ENCODE data around the gene GOPC. TPM values are rescaled to one million over a fixed set of nuclear protein-coding genes. Genes with fewer than 3 reads are reported as not detected.

Gene GOPC
- total and polyA plus RNA-seq, 2 of the 8 experiments (the other 6 are each of a cell fraction or from before 2014, with no cell fraction given) = 5.3 to 19.4 TPM

DNA sequence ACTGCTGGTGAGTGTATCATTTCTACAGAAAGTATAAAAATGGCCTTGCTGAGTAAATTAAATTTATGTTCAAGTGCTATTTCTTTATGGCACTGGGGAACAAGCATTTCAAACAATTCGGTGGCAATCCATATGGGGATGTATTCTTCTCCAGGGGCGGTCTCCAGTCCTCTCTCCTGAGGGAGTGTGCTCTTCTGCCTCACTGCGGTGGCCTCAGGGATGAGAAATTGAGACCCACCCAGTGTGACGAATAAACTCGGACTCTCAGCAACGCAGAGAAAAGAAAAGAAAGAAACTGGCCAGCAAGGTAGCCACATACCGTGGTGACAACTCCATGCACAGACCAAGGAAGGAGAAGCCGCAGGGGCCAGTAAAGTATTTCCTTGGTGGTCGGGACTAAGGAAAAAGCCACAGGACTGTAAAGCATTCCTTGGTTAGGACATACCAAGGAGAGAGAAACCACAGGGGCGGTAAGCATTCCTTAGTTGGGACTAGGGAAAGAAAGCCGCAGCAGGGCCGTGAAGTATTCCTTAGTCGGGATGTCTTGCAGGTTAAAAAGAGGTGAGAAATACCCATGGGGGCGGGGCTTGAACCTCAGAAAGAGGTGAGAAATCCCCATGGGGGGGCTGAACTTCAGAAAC is 13.6 kb upstream of the GOPC start:
- Histone ChIP-seq H3K36me3 (ENCODE audit: control insufficient read depth in 2 of 4, insufficient read depth in 4 of 4, low read length in 3 of 4) (no peaks in the 10 kb centered on the region), H3K9me3 (ENCODE audit: insufficient read depth in 2 of 2, low read depth in 1 of 2, low read length in 1 of 2) (no peaks in the 10 kb centered on the region), H3K79me1 (ENCODE audit: low read depth, low read length) (no peaks in the 10 kb centered on the region), H3K4me2 (ENCODE audit: insufficient read depth in 1 of 2, low read depth in 2 of 2, low read length in 2 of 2) (peak overlapping the region; percentile 26 to 56), H3K14ac (ENCODE audit: insufficient read length) (no peak overlapping the region), H4K5ac (ENCODE audit: insufficient read length, low read depth, low read length) (peak overlapping the region; percentile 42), H2BK5ac (ENCODE audit: low read depth, low read length) (peak overlapping the region; percentile 75), H3K9ac (replicated peaks in 1 of 4; ENCODE audit: extremely low read depth in 1 of 4, low read depth in 3 of 4, low read length in 3 of 4) (peak overlapping the region in 1 of 4 experiments; percentile 6; a peak in 1 of 7 replicates), H3K27ac (ENCODE audit: low read depth, low read length) (peak overlapping the region; percentile 21; the same call in 1 of the 2 replicates), H3K23ac (ENCODE audit: insufficient read length) (no peak overlapping the region), H4K91ac (replicated peaks; ENCODE audit: insufficient read length, low read length) (no peak overlapping the region), H3K23me2 (ENCODE audit: low read depth, low read length) (no peaks in the 10 kb centered on the region), H4K8ac (ENCODE audit: extremely low read depth, insufficient read depth, low read length) (no peak overlapping the region), H2BK15ac (ENCODE audit: low read length) (no peak overlapping the region), H2BK20ac (ENCODE audit: low read length) (0 out of 2 replicates have a peak overlapping the region, but pooled peaks have one; percentile 95), H4K20me1 (replicated peaks in 1 of 2; ENCODE audit: control insufficient read depth in 1 of 2, insufficient read depth in 2 of 2, low read length in 2 of 2) (no peaks in the 10 kb centered on the region), H2AK5ac (ENCODE audit: low read depth, low read length) (no peak overlapping the region), H3K4ac (replicated peaks; ENCODE audit: insufficient read length, low read depth, low read length) (no peak overlapping the region), H2BK120ac (replicated peaks; ENCODE audit: low read depth, low read length) (peak overlapping the region; percentile 54), H2AFZ (ENCODE audit: low read length) (no peak overlapping the region), H3K4me1 (replicated peaks in 1 of 4; ENCODE audit: control insufficient read depth in 3 of 4, insufficient read depth in 4 of 4, low read length in 3 of 4) (peaks cover 0 to 24% (median 8%) of the 10 kb centered on the region in 4 experiments; a peak in 6 of 7 replicates), H3K56ac (replicated peaks; ENCODE audit: insufficient read length, low read depth, low read length) (no peak overlapping the region), H3K79me2 (ENCODE audit: control insufficient read depth in 1 of 2, insufficient read depth in 2 of 2, low read length in 2 of 2) (no peaks in the 10 kb centered on the region), H3K4me3 (ENCODE audit: extremely low read depth in 1 of 4, insufficient read depth in 2 of 4, low read depth in 3 of 4, low read length in 4 of 4) (peak overlapping the region in 1 of 4 experiments; percentile 37; a peak in 1 of 8 replicates), H3K27me3 (replicated peaks in 1 of 4; ENCODE audit: control insufficient read depth in 3 of 4, extremely low read depth in 1 of 4, insufficient read depth in 3 of 4, low read length in 3 of 4) (no peaks in the 10 kb centered on the region), H2BK12ac (ENCODE audit: low read depth, low read length) (0 out of 2 replicates have a peak overlapping the region, but pooled peaks have one; percentile 60), H3K18ac (ENCODE audit: extremely low read depth, low read length) (peak overlapping the region; percentile 72; the same call in 1 of the 2 replicates)
- FAIRE-seq = no peak
- POLR2A ChIA-PET (ENCODE audit: partially characterized antibody) = no interaction called here
- WGBS, 2 experiments (ENCODE audit: extremely low coverage in 1 of 2, insufficient coverage in 1 of 2, insufficient read length in 1 of 2, insufficient replicate concordance in 2 of 2, low coverage in 1 of 2, low lambda C conversion rate in 2 of 2, missing lambda C conversion rate in 1 of 2) = 45% methylated on average over 14 of the region's 14 CpGs; no CpG with 5 or more reads in 1 of the 2 experiments
- CTCF ChIA-PET (ENCODE audit: partially characterized antibody) = no interaction called here
- peak in 1 of 2 experiments; percentile 53 for DNase-seq (ENCODE audit: low read depth in 1 of 2, low spot score in 2 of 2)
- TF ChIP-seq KDM1A (IDR thresholded peaks at IDR 0.05; ENCODE audit: borderline replicate concordance, low read length) = peak; percentile 60; the same call in 1 of the 2 replicates
- 0 out of 2 replicates have a peak, but pooled peaks have one; percentile 29 for TF ChIP-seq TAF1 (IDR thresholded peaks at IDR 0.05; ENCODE audit: low read depth, low read length)
- TF ChIP-seq TAF7 (optimal IDR thresholded peaks at IDR 0.05; ENCODE audit: borderline replicate concordance, low read depth, low read length) = no peak
- no peak for TF ChIP-seq NANOG (IDR thresholded peaks at IDR 0.05; ENCODE audit: insufficient read depth, low read depth, low read length, poor library complexity, severe bottlenecking)
- no peak for TF ChIP-seq JUN (IDR thresholded peaks at IDR 0.05; ENCODE audit: low read depth, low read length)
- no peak for TF ChIP-seq ZNF274 (IDR thresholded peaks at IDR 0.05; ENCODE audit: borderline replicate concordance, extremely low read depth, low read length)
- peak; percentile 40 for TF ChIP-seq ASH2L (IDR thresholded peaks at IDR 0.05; ENCODE audit: low read length)
- TF ChIP-seq EP300 (IDR thresholded peaks at IDR 0.05; ENCODE audit: borderline replicate concordance in 1 of 2, low read depth in 2 of 2, low read length in 2 of 2) = peak in 1 of 2 experiments; percentile 85; a peak in 1 of 3 replicates
- TF ChIP-seq CEBPB (IDR thresholded peaks at IDR 0.05; ENCODE audit: low read depth, low read length) = 0 out of 2 replicates have a peak, but pooled peaks have one; percentile 1
- TF ChIP-seq TBP (IDR thresholded peaks at IDR 0.05; ENCODE audit: low read depth, low read length) = no peak
- peak; percentile 60; the same call in 1 of the 2 replicates for TF ChIP-seq SP1 (IDR thresholded peaks at IDR 0.05; ENCODE audit: low read depth, low read length)
- TF ChIP-seq HDAC2 (IDR thresholded peaks at IDR 0.05; ENCODE audit: borderline replicate concordance in 1 of 2, low read depth in 2 of 2, low read length in 2 of 2) = 0 out of 4 replicates have a peak, but pooled peaks of 1 of the 2 experiments have one; percentile 11
